K562 (cell line): ENCODE measurements around the gene NLGN3. TPM values are rescaled to one million over a fixed set of nuclear protein-coding genes. Genes with fewer than 3 reads are reported as not detected.
A peak's percentile ranks its signal among the peaks of the same experiment; 100 is the strongest.

Experiments used
- CBFA2T3 ChIP-seq: fragments of 450-650 bp; IDR thresholded peaks from 2 replicates; pipeline ENCODE4 v1.6.1; 2017
- CBX8 ChIP-seq: fragments of 200-600 bp; sonication (generic); IDR thresholded peaks from 2 replicates; pipeline ENCODE4 v1.6.1; 2012; ENCODE audit warnings: borderline replicate concordance, mixed run types, low read depth, mild to moderate bottlenecking, moderate library complexity, mixed read lengths, low read length, control low read depth, inconsistent platforms; ENCODE audit not compliant: poor library complexity, severe bottlenecking; ENCODE audit errors: extremely low read depth
- CCNT2 ChIP-seq: IDR thresholded peaks from 2 replicates; pipeline ENCODE4 v1.6.1; 2011; ENCODE audit warnings: borderline replicate concordance, low read depth, mild to moderate bottlenecking, moderate library complexity, mixed read lengths, low read length; ENCODE audit not compliant: insufficient read length; ENCODE audit errors: extremely low read depth
- ETV1 ChIP-seq: fragments of 450-650 bp; conservative IDR thresholded peaks from 2 replicates; pipeline ENCODE4 v1.6.1; 2016; ENCODE audit warnings: missing genetic modification characterization, control low read depth, low read depth, missing compliant biosample characterization
- LEF1 ChIP-seq: fragments of 450-650 bp; IDR thresholded peaks from 2 replicates; pipeline ENCODE4 v1.6.1; 2016; ENCODE audit warnings: mild to moderate bottlenecking
- MCM5 ChIP-seq: fragments of 450-650 bp; IDR thresholded peaks from 2 replicates; pipeline ENCODE4 v1.6.1; 2016; ENCODE audit warnings: low read depth
- MEIS2 ChIP-seq: fragments of 450-650 bp; IDR thresholded peaks from 2 replicates; pipeline ENCODE4 v1.6.1; 2014; ENCODE audit warnings: mild to moderate bottlenecking; ENCODE audit not compliant: partially characterized antibody
- NFE2 ChIP-seq: IDR thresholded peaks from 2 replicates; pipeline ENCODE4 v1.6.1; 2014; ENCODE audit warnings: antibody characterized with exemption, low read depth
- PBX2 ChIP-seq, 2 experiments: IDR thresholded peaks in 1 of 2; conservative IDR thresholded peaks in 1 of 2; 2 replicates each; pipeline ENCODE4 v1.6.1; 2016; ENCODE audit warnings: low read depth in 2 of 2, mild to moderate bottlenecking in 1 of 2, missing compliant biosample characterization in 1 of 2, missing genetic modification characterization in 1 of 2, moderate library complexity in 1 of 2
- PML ChIP-seq: IDR thresholded peaks from 2 replicates; pipeline ENCODE4 v1.6.1; 2012; ENCODE audit warnings: low read length, inconsistent platforms
- PTBP1 ChIP-seq: fragments of 200-400 bp; formaldehyde crosslinking; IDR thresholded peaks from 2 replicates; pipeline ENCODE4 v1.6.1; 2017; ENCODE audit warnings: low read depth, low read length
- SAFB ChIP-seq: fragments of 200-400 bp; formaldehyde crosslinking; IDR thresholded peaks from 2 replicates; pipeline ENCODE4 v1.6.1; 2017; ENCODE audit warnings: low read depth, low read length, borderline replicate concordance
- SRSF3 ChIP-seq: fragments of 200-400 bp; formaldehyde crosslinking; IDR thresholded peaks from 2 replicates; pipeline ENCODE4 v1.6.1; 2016; ENCODE audit warnings: mild to moderate bottlenecking, low read length, moderate library complexity; ENCODE audit not compliant: insufficient read depth
- ZNF175 ChIP-seq: fragments of 200-800 bp; sonication (Bioruptor generic); IDR thresholded peaks from 2 replicates; pipeline ENCODE4 v1.6.1; 2016; ENCODE audit warnings: low read depth, mild to moderate bottlenecking, missing genetic modification characterization, missing compliant biosample characterization
- ZNF217 ChIP-seq: sonication (generic); formaldehyde crosslinking; IDR thresholded peaks from 2 replicates; pipeline ENCODE4 v1.8.0; 2022; ENCODE audit warnings: mild to moderate bottlenecking, missing genetic modification reagents
- polyA plus RNA-seq, 8 experiments: library from polyadenylated mRNA; depleted of rRNA in 4 of 8; stranded (reverse) in 5 of 8; unstranded in 3 of 8; fragments of >200 nt; fragmentation: Nextera tagmentation in 2 of 8; fragmentation: Illumina TruSeq in 1 of 8; extraction: Ambion mirVana in 2 of 8; extraction: Trizol in 1 of 8; gene quantifications; 2 replicates each; pipeline versions ENCODE4 v1.2.1 to v1.2.3, GENCODE V29; 2011 to 2014; ENCODE audit warnings: inconsistent platforms in 1 of 8, missing spikeins in 1 of 8
- total RNA-seq, 7 experiments: library from RNA; depleted of rRNA in 6 of 7; stranded (reverse); fragments of >200 nt in 6 of 7; fragmentation: Illumina TruSeq in 2 of 7; extraction: Trizol in 2 of 7; gene quantifications; 2 replicates each; pipeline versions ENCODE4 v1.2.1 to v1.2.3, GENCODE V29; 2011 to 2021; ENCODE audit warnings: low replicate concordance in 1 of 7
- TF ChIP-seq, protein P1 (sequence below): fragments of 200-800 bp; sonication (Bioruptor generic); IDR thresholded peaks from 2 replicates; pipeline ENCODE4 v1.6.1; 2017; ENCODE audit warnings: missing genetic modification characterization, missing compliant biosample characterization
- TF ChIP-seq, protein P2 (sequence below): sonication (generic); formaldehyde crosslinking; IDR thresholded peaks from 2 replicates; pipeline ENCODE4 v1.5.0; 2020; ENCODE audit warnings: missing genetic modification reagents
- TF ChIP-seq, protein P3 (sequence below), 2 experiments: fragments of 450-650 bp in 1 of 2; sonication (generic) in 1 of 2; formaldehyde crosslinking in 1 of 2; IDR thresholded peaks in 1 of 2; conservative IDR thresholded peaks in 1 of 2; 2 replicates each; pipeline versions ENCODE4 v1.6.1 to v1.8.1; 2016 to 2023; ENCODE audit warnings: mild to moderate bottlenecking in 2 of 2, moderate library complexity in 2 of 2, inconsistent platforms in 1 of 2, missing genetic modification reagents in 1 of 2
- TF ChIP-seq, protein P4 (sequence below), 2 experiments: fragments of 450-650 bp; IDR thresholded peaks; 2 replicates each; pipeline ENCODE4 v1.6.1; 2016

Gene NLGN3
- total and polyA plus RNA-seq, 9 of the 15 experiments (the other 6 are each of a cell fraction or from before 2014, with no cell fraction given) = 0.03 to 0.86 (median 0.25) TPM

DNA sequence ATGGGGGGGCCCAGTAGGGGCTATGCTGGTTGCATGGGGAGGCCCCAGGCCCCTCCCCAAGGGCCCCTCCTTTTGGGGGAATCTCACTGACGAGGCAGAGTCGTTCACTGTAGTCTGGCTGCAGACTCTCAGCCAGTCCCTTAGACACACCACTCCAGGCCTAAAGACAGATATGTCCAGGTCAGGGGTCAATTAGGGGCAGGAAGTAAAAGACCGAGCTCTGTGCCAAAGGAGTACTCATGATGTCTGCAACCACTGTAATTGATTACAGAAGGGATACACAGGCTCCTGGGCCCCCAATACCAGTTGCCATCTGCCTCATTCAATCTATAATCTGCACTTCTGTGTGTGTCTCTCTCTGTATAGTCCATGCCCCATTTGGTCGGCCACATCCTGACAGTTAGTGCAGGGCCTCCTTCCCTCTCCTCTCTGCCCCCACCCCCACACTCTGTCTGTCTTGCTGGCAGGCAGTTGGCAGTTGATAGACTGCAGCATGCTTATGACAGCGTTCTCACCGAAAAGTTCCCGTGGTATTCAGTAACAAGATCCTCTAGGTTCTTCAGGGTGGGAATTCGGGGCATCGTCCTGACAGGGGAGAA lies 36.8 kb upstream of the NLGN3 start (continued):
- TF ChIP-seq, protein P1, sequence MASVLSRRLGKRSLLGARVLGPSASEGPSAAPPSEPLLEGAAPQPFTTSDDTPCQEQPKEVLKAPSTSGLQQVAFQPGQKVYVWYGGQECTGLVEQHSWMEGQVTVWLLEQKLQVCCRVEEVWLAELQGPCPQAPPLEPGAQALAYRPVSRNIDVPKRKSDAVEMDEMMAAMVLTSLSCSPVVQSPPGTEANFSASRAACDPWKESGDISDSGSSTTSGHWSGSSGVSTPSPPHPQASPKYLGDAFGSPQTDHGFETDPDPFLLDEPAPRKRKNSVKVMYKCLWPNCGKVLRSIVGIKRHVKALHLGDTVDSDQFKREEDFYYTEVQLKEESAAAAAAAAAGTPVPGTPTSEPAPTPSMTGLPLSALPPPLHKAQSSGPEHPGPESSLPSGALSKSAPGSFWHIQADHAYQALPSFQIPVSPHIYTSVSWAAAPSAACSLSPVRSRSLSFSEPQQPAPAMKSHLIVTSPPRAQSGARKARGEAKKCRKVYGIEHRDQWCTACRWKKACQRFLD = 0 out of 2 replicates have a peak, but pooled peaks have one; percentile 37
- TF ChIP-seq CCNT2 (no peak), SRSF3 (no peak), CBX8 (no peak), SAFB (no peak), NFE2 (no peak), MEIS2 (peak; percentile 34), ZNF175 (CRISPR knock-in tag) (no peak), MCM5 (no peak), PTBP1 (no peak), PBX2 (CRISPR knock-in tag; IDR thresholded peaks at IDR 0.05; ENCODE audit: low read depth) (no peak), PBX2 (tag; conservative IDR thresholded peaks at IDR 0.05; ENCODE audit: low read depth) (peak; percentile 49; the same call in 1 of the 2 replicates), PML (no peak), ZNF217 (CRISPR knock-in tag) (no peak), ETV1 (tag) (peak; percentile 39; the same call in 1 of the 2 replicates), CBFA2T3 (peak; percentile 31; the same call in 1 of the 2 replicates), LEF1 (0 out of 2 replicates have a peak, but pooled peaks have one; percentile 21)
- TF ChIP-seq, protein P2, sequence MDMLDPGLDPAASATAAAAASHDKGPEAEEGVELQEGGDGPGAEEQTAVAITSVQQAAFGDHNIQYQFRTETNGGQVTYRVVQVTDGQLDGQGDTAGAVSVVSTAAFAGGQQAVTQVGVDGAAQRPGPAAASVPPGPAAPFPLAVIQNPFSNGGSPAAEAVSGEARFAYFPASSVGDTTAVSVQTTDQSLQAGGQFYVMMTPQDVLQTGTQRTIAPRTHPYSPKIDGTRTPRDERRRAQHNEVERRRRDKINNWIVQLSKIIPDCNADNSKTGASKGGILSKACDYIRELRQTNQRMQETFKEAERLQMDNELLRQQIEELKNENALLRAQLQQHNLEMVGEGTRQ = no peak
- TF ChIP-seq, protein P3, sequence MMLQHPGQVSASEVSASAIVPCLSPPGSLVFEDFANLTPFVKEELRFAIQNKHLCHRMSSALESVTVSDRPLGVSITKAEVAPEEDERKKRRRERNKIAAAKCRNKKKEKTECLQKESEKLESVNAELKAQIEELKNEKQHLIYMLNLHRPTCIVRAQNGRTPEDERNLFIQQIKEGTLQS (IDR thresholded peaks at IDR 0.05) = no peak
- TF ChIP-seq, protein P3 (CRISPR knock-in tag; conservative IDR thresholded peaks at IDR 0.05) = no peak
- TF ChIP-seq, protein P4, sequence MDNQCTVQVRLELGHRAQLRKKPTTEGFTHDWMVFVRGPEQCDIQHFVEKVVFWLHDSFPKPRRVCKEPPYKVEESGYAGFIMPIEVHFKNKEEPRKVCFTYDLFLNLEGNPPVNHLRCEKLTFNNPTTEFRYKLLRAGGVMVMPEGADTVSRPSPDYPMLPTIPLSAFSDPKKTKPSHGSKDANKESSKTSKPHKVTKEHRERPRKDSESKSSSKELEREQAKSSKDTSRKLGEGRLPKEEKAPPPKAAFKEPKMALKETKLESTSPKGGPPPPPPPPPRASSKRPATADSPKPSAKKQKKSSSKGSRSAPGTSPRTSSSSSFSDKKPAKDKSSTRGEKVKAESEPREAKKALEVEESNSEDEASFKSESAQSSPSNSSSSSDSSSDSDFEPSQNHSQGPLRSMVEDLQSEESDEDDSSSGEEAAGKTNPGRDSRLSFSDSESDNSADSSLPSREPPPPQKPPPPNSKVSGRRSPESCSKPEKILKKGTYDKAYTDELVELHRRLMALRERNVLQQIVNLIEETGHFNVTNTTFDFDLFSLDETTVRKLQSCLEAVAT (IDR thresholded peaks at IDR 0.05) = no peak
